ENCODE data around the gene OPTC.
"Not testable (repeated sequence)": the region's sequence is repeated elsewhere in the genome, so short reads cannot be mapped to it uniquely, and the experiment has no call there.

The OPTC gene

GRCh38 chr1:203513585-203514031 is 19.7 kb downstream of the OPTC start:
- FAIRE-seq (no peak), DNase-seq (ENCODE audit: insufficient read length, low spot score) (no peak)

GRCh38 chr1:203516184-203516583 is 22.2 kb downstream of the OPTC start:
- DNase-seq (ENCODE audit: insufficient read length, low spot score) (no peak), FAIRE-seq (no peak)

DNA sequence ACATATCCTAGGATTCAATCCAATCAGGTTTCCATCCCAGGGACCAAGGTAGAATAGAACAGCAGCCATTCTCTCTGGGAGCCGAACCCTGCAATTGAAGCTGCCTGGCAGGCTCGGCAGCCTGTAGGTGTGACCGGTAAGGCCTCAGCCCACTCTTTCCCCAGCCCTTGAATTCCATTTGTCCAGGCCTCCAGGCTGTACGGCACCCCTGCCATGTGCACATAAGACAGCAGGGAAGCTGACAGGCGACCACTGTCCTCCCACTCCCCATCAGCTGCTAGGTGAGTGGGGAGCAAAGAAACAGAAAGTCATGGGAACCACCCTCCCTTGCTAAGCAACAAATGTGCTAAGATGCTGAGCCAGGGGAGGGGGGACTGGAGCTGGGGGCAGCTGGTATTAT is 23.0 kb downstream of the OPTC start:
- no peak for DNase-seq (ENCODE audit: insufficient read length, low spot score)
- no peak for FAIRE-seq

- FAIRE-seq (no peak), DNase-seq (ENCODE audit: insufficient read length, low spot score) (no peak)
Observed at GRCh38 chr1:203517426-203518110, 23.6 kb downstream of the OPTC start.

- not testable (repeated sequence) for DNase-seq (ENCODE audit: insufficient read length, low spot score); FAIRE-seq
Observed at GRCh38 chr1:203518139-203518538, 24.2 kb downstream of the OPTC start.

- FAIRE-seq = no peak
Observed at GRCh38 chr1:203518541-203518940, 24.6 kb downstream of the OPTC start.

DNA sequence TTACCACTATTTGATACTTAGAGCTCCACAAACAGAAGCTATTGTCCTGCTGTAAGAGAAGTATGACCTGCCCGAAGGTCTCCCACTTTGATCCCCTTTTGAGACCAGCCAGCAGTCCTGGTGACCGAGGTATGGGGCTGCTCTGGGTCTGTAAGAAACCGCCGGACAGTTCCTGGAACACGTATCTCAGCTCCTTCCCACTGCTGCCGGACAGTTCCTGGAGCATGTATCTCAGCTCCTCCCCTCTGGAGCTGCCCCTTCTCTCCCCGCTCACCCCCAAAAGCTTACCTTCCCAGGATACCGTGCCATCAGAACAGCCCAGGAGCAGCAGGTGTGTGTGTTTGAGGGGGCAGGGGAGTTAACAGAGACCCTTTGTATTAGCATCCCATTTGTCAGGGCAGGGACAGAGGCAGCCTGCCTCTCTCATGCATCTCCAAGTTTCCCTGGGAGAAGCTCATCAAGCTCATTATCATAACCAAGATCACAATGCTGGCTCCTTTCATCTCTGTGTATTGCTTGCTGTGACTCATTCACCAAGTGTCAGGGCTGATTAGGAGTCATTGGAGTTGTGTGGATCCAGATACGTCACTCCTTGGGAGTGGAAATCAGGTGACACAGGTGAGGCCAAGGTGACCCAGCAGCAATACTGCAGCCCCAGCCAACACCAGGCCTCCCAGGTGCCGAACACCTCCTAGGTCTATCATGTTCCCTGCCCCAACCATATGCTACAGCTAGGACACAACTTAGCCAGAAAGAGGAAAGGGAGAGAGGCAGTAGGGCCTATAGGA is 25.3 kb downstream of the OPTC start:
- FAIRE-seq (no peak), DNase-seq (ENCODE audit: insufficient read length, low spot score) (no peak)

More at GRCh38 chr1:203518541-203518940, 24.6 kb downstream of the OPTC start:
- no peak for DNase-seq (ENCODE audit: insufficient read length, low spot score)

- DNase-seq (ENCODE audit: insufficient read length, low spot score) (no peak), FAIRE-seq (no peak)
Observed at GRCh38 chr1:203519896-203520295, 25.9 kb downstream of the OPTC start.

DNA sequence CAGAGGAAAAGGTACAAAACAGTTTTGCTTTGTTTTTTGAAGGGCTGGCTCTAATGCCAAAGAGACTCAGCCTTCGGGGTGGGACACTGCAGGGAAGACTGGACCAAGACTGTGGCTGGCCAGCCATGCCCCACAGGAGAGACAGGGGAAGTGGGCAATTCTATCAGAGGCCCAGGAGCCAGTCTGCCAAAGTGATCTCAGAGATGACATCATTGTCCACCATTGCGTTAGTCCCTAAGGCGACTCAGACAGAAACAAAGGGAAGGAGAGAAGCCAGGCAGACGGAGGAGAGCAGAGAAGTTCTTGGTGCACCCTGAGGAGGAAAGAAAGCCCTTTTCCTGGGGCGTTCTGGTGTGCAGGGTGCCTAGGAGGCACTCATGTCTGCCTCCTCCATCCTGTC is 26.4 kb downstream of the OPTC start:
- DNase-seq (ENCODE audit: insufficient read length, low spot score) (no peak), FAIRE-seq (no peak)

- DNase-seq (ENCODE audit: insufficient read length, low spot score) = no peak
- FAIRE-seq = no peak
Observed at GRCh38 chr1:203521074-203521794, 27.3 kb downstream of the OPTC start.

GRCh38 chr1:203521812-203522211 is 27.9 kb downstream of the OPTC start:
- no peak for DNase-seq (ENCODE audit: insufficient read length, low spot score)
- FAIRE-seq = no peak

DNA sequence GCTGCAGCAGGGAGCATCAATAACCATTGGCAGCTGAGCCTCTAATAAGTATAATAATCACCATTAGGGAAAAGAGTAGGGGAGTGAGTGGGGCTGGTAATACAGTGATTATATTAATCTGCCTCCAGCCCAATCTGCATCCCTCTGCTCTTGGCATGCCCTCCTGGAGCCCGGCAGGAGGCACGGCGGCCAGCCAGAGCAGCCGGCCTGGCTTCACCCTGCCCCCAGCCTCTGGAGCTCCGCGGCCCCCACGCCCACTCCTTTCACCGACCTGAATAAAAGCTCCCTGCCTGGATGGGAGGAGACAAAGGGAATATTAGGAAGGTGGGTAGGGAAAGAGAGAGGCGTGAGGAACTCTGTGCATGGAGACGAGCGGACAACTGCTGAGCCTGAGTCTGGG is 28.3 kb downstream of the OPTC start:
- no peak for FAIRE-seq
- no peak for DNase-seq (ENCODE audit: insufficient read length, low spot score)

GRCh38 chr1:203523667-203524066 is 29.7 kb downstream of the OPTC start:
- no peak for DNase-seq (ENCODE audit: insufficient read length, low spot score)
- no peak for FAIRE-seq

DNA sequence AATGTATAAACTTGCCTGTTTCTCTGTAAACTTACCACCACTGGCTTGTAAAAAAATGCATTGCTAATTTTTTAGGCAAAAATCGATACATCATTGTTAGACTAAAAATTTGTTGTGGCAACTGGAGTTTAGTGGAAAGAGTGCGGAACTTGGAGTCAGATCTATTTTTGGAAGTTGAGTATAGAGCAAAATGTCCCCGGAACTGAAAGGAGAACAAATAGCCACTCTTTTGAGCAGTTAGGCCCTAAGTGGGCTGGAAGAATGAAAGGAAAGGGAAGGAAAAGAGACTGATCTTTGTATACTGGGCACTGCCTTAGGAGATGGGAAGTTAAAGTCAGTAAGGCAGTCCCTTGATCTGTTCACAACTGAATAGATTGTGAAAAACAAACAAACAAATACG is 30.2 kb downstream of the OPTC start:
- DNase-seq (ENCODE audit: insufficient read length, low spot score) (no peak), FAIRE-seq (no peak)

DNA sequence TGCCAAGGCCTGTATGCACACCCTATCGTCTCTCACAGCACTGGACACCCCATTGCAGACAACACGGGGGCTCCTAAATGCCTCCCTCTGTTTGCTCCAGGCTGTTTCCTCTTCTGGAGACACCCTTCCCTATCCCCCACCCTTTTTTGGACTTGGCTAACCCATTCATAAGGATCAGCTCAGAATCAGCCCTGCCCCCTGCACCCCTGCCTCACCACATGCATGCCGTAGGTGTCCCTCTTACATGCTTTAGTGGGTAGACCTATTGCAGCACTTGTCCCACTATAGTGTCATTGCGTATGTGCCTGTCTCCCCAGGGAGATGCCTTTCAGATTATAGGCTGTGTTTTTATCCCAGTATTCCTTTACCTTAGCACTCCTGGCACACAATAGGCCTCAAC is 30.9 kb downstream of the OPTC start:
- no peak for FAIRE-seq
- no peak for DNase-seq (ENCODE audit: insufficient read length, low spot score)

DNA sequence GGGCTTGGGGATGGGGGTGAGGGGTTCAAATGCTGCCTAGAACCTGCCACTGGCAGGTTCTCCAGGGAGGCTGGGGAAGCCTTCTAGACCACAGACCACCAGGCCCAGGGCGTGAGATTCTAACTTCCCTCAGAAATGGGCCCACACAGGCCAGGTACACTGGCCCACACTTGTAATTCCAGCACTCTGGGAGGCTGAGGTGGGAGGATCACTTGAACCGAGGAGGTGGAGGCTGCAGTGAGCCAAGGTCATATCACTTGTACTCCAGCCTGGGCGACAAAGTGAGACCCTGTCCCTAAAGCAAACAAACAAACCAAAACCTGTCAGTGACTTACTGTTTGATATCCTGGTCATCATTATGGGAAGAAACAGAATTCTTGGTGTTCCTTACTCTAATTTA is 31.7 kb downstream of the OPTC start:
- DNase-seq (ENCODE audit: insufficient read length, low spot score) = no peak
- FAIRE-seq = no peak

DNA sequence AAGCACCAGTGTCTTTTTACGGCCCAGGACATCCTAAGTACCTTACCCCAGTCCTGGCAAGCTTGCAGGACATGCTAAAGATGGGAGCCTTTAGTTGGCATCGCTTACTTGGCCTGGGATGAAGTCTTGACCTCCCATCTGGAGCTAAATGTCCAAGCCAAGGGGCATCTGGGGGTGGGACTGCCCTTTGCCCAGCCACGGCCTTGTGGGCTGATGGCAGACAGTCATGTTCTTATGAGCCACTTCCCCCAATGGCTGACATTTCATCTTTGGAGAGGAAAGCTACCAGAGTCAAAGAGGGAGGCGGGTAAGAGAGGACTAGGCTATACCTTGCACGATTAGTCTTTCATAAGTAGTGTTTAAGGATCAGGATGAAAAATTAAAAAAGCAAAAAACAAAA is 32.2 kb downstream of the OPTC start:
- FAIRE-seq (no peak), DNase-seq (ENCODE audit: insufficient read length, low spot score) (no peak)

DNA sequence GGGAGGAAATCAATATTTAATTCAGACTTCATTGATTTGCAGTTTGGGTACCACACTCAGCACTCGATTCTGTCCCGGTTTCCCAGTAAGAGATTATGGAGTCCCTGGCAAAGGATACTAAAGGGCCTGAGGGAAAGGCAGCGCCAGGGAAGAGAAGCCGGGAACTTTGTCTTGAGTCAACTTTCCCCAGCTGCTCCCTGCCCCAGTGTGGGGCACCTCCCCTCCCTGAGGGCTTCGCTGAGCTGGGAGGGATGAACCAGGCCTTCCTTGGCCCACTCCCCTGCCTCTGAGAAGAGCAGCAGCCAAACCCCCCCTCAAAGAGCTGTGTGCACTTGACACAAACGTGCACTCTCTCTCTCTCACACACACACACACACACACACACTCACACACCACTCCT is 32.6 kb downstream of the OPTC start:
- FAIRE-seq (no peak), DNase-seq (ENCODE audit: insufficient read length, low spot score) (no peak)

DNA sequence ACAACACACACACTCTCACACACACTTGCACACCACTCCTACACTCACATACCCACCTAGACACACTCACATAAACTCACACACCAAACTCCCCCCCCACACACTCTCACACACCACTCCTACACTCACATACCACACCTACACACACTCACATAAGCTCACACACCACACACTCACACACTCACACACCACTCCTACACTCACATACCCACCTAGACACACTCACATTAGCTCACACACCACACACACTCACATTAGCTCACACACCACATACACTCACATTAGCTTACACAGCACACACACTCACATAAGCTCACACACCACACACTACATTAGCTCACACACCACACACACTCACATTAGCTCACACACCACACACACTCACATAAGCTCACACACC is 33.1 kb downstream of the OPTC start:
- no peak for FAIRE-seq

GRCh38 chr1:203528063-203528462 is 34.1 kb downstream of the OPTC start:
- FAIRE-seq (no peak), DNase-seq (ENCODE audit: insufficient read length, low spot score) (no peak)

More for the DNA sequence above, 33.1 kb downstream of the OPTC start:
- no peak for DNase-seq (ENCODE audit: insufficient read length, low spot score)

DNA sequence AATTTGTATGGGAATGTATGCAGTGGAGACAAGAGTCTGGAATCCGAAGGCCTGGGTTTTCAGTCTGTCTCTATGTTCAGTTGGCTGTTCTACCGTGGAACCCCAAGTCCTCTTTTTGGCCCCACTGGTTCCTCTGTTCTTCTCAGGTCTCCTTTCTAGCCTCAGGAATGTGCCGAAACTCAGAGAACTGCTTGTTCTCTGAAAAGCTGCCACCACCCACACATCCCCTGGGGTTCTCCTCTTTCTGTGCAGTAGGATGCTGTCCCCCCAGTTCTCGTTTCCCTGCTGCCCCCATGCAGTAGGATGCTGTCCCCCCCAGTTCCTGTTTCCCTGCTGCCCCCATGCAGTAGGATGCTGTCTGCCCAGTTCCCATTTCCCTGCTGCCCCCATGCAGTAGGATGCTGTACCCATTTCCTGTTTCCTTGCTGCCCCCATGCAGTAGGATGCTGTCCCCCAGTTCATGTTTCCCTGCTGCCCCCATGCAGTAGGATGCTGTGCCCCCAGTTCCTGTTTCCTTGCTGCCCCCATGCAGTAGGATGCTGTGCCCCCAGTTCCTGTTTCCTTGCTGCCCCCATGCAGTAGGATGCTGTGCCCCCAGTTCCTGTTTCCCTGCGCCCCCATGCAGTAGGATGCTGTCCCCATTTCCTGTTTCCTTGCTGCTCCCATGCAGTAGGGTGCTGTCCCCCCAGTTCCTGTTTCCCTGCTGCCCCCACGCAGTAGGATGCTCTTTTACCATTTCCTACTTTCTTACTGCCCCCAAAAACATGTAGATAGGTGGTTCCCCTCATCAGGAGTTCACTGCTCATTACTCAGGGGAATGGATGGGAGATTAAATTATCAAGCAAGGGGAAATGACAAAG is 35.3 kb downstream of the OPTC start:
- no peak for FAIRE-seq
- DNase-seq (ENCODE audit: insufficient read length, low spot score) = no peak

Data from GM19239 (cell line).